Lower leg skin (tissue), 4 donors: ENCODE data around the gene NCKIPSD. TPM values are rescaled to one million over a fixed set of nuclear protein-coding genes. Genes with fewer than 3 reads are reported as not detected.

Source experiments
- DNase-seq, 2 donors: peaks; one replicate each; pipeline ENCODE4 v3.0.0-alpha.2; 2019; ENCODE audit warnings: low spot score in 2 of 2
- H3K4me3 ChIP-seq: fragments of 200-600 bp; sonication (generic); 2 replicates; pipeline ENCODE4 v1.5.1; 2017; ENCODE audit warnings: mild to moderate bottlenecking, low read depth; ENCODE audit not compliant: poor library complexity, severe bottlenecking
- POLR2A ChIP-seq, 2 donors: fragments of 450-650 bp; IDR thresholded peaks; one replicate each; pipeline ENCODE4 v1.6.1; 2016 to 2017; ENCODE audit warnings: antibody characterized with exemption in 2 of 2, mild to moderate bottlenecking in 1 of 2, moderate library complexity in 1 of 2
- WGBS, 2 donors: methylation state at CpG; one replicate each; pipeline ENCODE4 v1.1.5; 2018; 5-methylcytosine and 5-hydroxymethylcytosine counted together
- intact Hi-C: fragments of 100-400 bp; cut with DNase I; formaldehyde crosslinking; loops from one replicate; pipeline ENCODE4 v1.15.0; 2023; ENCODE audit warnings: low total_unique reads
- total RNA-seq, 4 donors: library from RNA; depleted of rRNA; stranded (reverse); fragments of >200 nt; gene quantifications; one replicate each; pipeline ENCODE4 v1.1.0, GENCODE V29; 2016
- TF ChIP-seq, protein P1 (sequence below), 3 donors: fragments of 450-650 bp; IDR thresholded peaks; one replicate each; pipeline ENCODE4 v1.5.1; 2016; ENCODE audit warnings: antibody characterized with exemption in 3 of 3, mild to moderate bottlenecking in 3 of 3, moderate library complexity in 2 of 3

Gene NCKIPSD
- total RNA-seq, 4 donors from 2014 or later = 32.0 to 51.0 (median 41.1) TPM

DNA sequence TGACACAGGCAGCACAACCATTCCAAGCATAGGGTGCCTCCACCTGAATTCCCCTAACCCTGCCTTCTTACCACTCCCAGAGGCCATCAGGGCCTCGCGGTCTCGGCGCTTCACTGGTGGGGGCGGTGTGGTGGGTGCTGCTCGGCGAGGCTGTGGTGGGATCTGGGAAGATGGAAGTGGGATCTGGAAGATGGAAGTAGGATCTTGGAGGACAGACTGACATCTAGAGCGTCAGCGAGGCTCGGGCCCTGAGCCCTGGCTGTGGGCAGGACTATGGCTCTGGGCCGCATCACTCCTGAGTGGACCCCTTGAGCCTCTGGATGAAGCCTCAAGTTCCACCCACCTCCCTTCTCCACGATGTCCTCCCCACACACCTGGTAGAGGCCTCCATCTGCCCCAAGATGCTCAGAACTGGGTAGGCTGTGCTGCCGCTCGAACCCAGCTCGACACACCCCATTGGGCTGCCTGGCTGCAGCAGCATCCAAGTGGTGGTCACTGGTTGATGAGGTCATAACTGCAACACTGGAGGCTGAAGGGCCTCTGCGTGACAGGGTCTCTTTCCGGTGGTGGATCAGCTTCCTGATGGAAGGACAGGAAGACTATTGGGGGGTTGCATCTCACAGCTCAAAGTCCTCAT is 3.6 kb downstream of the NCKIPSD start:
- no peak for DNase-seq
- TF ChIP-seq, protein P1, sequence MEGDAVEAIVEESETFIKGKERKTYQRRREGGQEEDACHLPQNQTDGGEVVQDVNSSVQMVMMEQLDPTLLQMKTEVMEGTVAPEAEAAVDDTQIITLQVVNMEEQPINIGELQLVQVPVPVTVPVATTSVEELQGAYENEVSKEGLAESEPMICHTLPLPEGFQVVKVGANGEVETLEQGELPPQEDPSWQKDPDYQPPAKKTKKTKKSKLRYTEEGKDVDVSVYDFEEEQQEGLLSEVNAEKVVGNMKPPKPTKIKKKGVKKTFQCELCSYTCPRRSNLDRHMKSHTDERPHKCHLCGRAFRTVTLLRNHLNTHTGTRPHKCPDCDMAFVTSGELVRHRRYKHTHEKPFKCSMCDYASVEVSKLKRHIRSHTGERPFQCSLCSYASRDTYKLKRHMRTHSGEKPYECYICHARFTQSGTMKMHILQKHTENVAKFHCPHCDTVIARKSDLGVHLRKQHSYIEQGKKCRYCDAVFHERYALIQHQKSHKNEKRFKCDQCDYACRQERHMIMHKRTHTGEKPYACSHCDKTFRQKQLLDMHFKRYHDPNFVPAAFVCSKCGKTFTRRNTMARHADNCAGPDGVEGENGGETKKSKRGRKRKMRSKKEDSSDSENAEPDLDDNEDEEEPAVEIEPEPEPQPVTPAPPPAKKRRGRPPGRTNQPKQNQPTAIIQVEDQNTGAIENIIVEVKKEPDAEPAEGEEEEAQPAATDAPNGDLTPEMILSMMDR (IDR thresholded peaks at IDR 0.05) = no peak
- no peak for TF ChIP-seq POLR2A (IDR thresholded peaks at IDR 0.05)
- intact Hi-C loops = no loop called here
- no peak overlapping the region for H3K4me3 ChIP-seq
- WGBS, 2 donors = 94 to 97% methylated on average over 14 to 16 of the region's 17 CpGs

- DNase-seq = no peak
These were observed 4.2 kb downstream of the NCKIPSD start for GRCh38 chr3:48681541-48681880.

DNA sequence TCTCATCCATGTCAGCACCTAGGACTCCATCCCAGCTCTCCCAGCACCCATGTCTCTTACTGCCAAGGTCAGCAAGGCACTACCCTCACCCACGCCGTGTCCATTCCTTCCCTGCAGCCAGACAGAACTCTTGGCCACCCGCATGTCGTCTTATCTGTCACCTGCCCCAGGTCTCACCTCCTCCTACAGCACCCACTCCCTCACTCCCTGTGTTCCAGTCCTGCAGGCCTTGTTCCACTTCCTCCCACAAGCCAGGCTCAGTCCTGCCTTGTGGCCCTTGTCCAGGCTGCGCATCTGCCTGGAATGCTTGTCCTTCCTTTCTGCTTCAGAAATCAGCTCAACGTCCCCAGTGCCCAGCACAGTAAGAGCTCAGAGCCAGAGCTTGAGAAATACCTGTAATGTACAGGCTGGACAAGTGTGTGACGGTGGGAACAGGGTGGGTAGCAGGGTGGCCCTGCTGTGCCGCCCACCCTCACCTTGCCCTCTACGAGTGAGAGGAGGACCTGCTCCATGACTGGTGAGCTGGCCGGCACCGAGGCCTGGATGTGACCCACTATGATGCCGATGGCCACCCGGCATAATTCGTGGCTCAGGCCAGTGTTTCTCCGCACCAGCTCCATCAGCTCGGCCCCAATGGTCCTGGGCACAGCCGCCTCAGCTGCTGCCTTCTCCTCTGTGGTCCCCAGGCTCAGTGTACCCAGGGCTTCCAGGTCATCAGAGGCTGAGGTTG is 4.7 kb downstream of the NCKIPSD start:
- no peak for TF ChIP-seq POLR2A (IDR thresholded peaks at IDR 0.05)
- TF ChIP-seq, protein P1 (IDR thresholded peaks at IDR 0.05) = no peak
- no peak for DNase-seq
- H3K4me3 ChIP-seq = no peak overlapping the region
- 95 to 96% methylated on average over 17 of the region's 17 CpGs for WGBS, 2 donors
- intact Hi-C loops = no loop called here

More at GRCh38 chr3:48681541-48681880, 4.2 kb downstream of the NCKIPSD start:
- H3K4me3 ChIP-seq = no peak overlapping the region
- intact Hi-C loops = no loop called here
- TF ChIP-seq, protein P1 (IDR thresholded peaks at IDR 0.05) = no peak
- no peak for TF ChIP-seq POLR2A (IDR thresholded peaks at IDR 0.05)
- WGBS, 2 donors = 99 to 100% methylated on average over 7 of the region's 7 CpGs

- TF ChIP-seq, protein P1 (IDR thresholded peaks at IDR 0.05) = no peak
- TF ChIP-seq POLR2A (IDR thresholded peaks at IDR 0.05) = no peak
- intact Hi-C loops = no loop called here
- H3K4me3 ChIP-seq = no peak overlapping the region
- 87 to 88% methylated on average over 19 of the region's 20 CpGs for WGBS, 2 donors
- no peak for DNase-seq
These were observed 6.0 kb downstream of the NCKIPSD start for GRCh38 chr3:48679411-48680391.

- DNase-seq = no peak
- TF ChIP-seq, protein P1 (IDR thresholded peaks at IDR 0.05) = no peak
- TF ChIP-seq POLR2A (IDR thresholded peaks at IDR 0.05) = no peak
- no peak overlapping the region for H3K4me3 ChIP-seq
These were observed 6.9 kb downstream of the NCKIPSD start for GRCh38 chr3:48678566-48679380.

More at GRCh38 chr3:48678566-48679380, 6.9 kb downstream of the NCKIPSD start:
- intact Hi-C loops = no loop called here
- 91 to 92% methylated on average over 20 to 23 of the region's 24 CpGs for WGBS, 2 donors
